Kidney (tissue), 14 donors: ENCODE data around the gene GIPC3. TPM values are rescaled to one million over a fixed set of nuclear protein-coding genes. Genes with fewer than 3 reads are reported as not detected.
A peak's percentile ranks its signal among the peaks of the same experiment; 100 is the strongest.
"Not testable (repeated sequence)": the region's sequence is repeated elsewhere in the genome, so short reads cannot be mapped to it uniquely, and the experiment has no call there.

Experiments used
- DNase-seq, 5 donors: peaks; one replicate each; pipeline ENCODE4 v3.0.0-alpha.2; 2013 to 2020
- FAIRE-seq: peaks from 2 replicates; lab custom pipeline; 2012; peaks lifted over from hg19 to GRCh38; lab: Jason Lieb, UNC
- H3K27ac ChIP-seq, 2 donors: one replicate each; pipeline ENCODE4 v1.7.0; 2013; ENCODE audit warnings: low read depth in 2 of 2, low read length in 2 of 2, inconsistent platforms in 1 of 2
- H3K27me3 ChIP-seq: one replicate; pipeline ENCODE4 v1.7.1; 2013; ENCODE audit warnings: low read length, inconsistent platforms; ENCODE audit not compliant: control insufficient read depth, insufficient read depth
- H3K36me3 ChIP-seq, 3 donors: one replicate each; pipeline versions ENCODE4 v1.7.0 to v1.7.1; 2013; ENCODE audit warnings: low read length in 3 of 3, control low read depth in 1 of 3, inconsistent platforms in 1 of 3; ENCODE audit not compliant: insufficient read depth in 3 of 3, control insufficient read depth in 2 of 3
- H3K4me1 ChIP-seq, 3 donors: one replicate each; pipeline versions ENCODE4 v1.7.0 to v1.7.1; 2013; ENCODE audit warnings: low read length in 3 of 3, inconsistent platforms in 1 of 3, low read depth in 1 of 3; ENCODE audit not compliant: control insufficient read depth in 2 of 3, insufficient read depth in 2 of 3
- H3K4me3 ChIP-seq, 3 donors: one replicate each; pipeline versions ENCODE4 v1.7.0 to v1.8.1; 2013; ENCODE audit warnings: low read length in 3 of 3, control low read depth in 1 of 3, inconsistent platforms in 1 of 3
- H3K9ac ChIP-seq, 3 donors: one replicate each; pipeline versions ENCODE4 v1.7.0 to v1.7.1; 2013; ENCODE audit warnings: low read length in 3 of 3, control low read depth in 1 of 3, inconsistent platforms in 1 of 3
- H3K9me3 ChIP-seq, 3 donors: one replicate each; pipeline versions ENCODE4 v1.7.0 to v1.7.1; 2013; ENCODE audit warnings: low read length in 3 of 3, control low read depth in 1 of 3, inconsistent platforms in 1 of 3; ENCODE audit not compliant: control insufficient read depth in 2 of 3, insufficient read depth in 1 of 3
- intact Hi-C: fragments of 100-400 bp; cut with DNase I; formaldehyde crosslinking; loops from one replicate; pipeline ENCODE4 v1.11.1; 2022
- polyA plus RNA-seq: library from polyadenylated mRNA; stranded (reverse); fragments of 350-450 nt; fragmentation: Illumina TruSeq; extraction: RNeasy Lipid Tissue Mini Kit (QIAGEN cat#74804); gene quantifications from one replicate; pipeline ENCODE4 v1.2.3, GENCODE V29; 2014; ENCODE audit warnings: low read depth, low replicate concordance; ENCODE audit not compliant: insufficient read depth
- total RNA-seq: library from RNA; stranded (reverse); fragmentation: NEBNext Ultra II Directional; extraction: Animal tissue kit (Norgen Biotek cat#: 25700); gene quantifications from one replicate; pipeline ENCODE4 v1.2.1, GENCODE V29; 2021
- TF ChIP-seq, protein P1 (sequence below): IDR thresholded peaks from 3 replicates; pipeline ENCODE4 v1.5.1; 2012; ENCODE audit warnings: mild to moderate bottlenecking, moderate library complexity, borderline replicate concordance; ENCODE audit not compliant: insufficient read depth; ENCODE audit errors: extremely low read depth
- donor health status: control.
- donor health status: control.
- donor health status: control.
- donor health status: control.
- donor health status: control.
- donor health status: DM: yes; HTN: yes; CAD: no.
- donor health status: Normal renal cell carcinoma (clear cell type).

The GIPC3 gene
- total and polyA plus RNA-seq, 2 donors from 2014 or later = 2.1 TPM

DNA sequence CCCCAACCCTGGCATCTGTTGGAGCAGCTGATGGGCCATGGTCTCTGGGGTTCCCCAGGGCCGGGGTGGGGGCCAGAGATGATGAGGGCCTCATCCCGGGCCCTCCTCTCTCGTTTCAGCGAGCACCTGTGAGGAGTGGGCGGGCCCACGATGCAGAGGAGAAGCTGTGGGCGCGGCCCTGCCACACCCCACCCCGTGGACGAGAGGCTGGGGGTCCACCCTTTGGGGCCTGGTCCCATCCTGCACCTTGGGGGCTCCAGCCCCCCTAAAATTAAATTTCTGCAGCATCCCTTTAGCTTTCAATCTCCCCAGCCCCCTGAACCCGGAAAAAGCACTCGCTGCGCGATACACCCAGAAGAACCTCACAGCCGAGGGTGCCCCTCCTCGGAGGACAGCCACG is 6.9 kb upstream of the GIPC3 start:
- Histone ChIP-seq H3K4me1 (no peaks in the 10 kb centered on the region), H3K9me3 (no peaks in the 10 kb centered on the region), H3K9ac (no peak overlapping the region), H3K27ac (no peak overlapping the region), H3K4me3 (no peak overlapping the region), H3K27me3 (no peaks in the 10 kb centered on the region), H3K36me3 (peaks cover 0 to 2% (median 0%) of the 10 kb centered on the region in 3 donors)
- DNase-seq (no peak), FAIRE-seq (no peak)
- TF ChIP-seq, protein P1, sequence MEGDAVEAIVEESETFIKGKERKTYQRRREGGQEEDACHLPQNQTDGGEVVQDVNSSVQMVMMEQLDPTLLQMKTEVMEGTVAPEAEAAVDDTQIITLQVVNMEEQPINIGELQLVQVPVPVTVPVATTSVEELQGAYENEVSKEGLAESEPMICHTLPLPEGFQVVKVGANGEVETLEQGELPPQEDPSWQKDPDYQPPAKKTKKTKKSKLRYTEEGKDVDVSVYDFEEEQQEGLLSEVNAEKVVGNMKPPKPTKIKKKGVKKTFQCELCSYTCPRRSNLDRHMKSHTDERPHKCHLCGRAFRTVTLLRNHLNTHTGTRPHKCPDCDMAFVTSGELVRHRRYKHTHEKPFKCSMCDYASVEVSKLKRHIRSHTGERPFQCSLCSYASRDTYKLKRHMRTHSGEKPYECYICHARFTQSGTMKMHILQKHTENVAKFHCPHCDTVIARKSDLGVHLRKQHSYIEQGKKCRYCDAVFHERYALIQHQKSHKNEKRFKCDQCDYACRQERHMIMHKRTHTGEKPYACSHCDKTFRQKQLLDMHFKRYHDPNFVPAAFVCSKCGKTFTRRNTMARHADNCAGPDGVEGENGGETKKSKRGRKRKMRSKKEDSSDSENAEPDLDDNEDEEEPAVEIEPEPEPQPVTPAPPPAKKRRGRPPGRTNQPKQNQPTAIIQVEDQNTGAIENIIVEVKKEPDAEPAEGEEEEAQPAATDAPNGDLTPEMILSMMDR = no peak
- intact Hi-C loops = no loop called here

- TF ChIP-seq, protein P1 = no peak
- no peaks in the 10 kb centered on the region for H3K4me1 ChIP-seq
- H3K27ac ChIP-seq = peak overlapping the region in 1 of 2 donors; percentile 28
These were observed 4.9 kb upstream of the GIPC3 start for GRCh38 chr19:3580156-3580934.

GRCh38 chr19:3581792-3582191 is 3.5 kb upstream of the GIPC3 start:
- intact Hi-C loops, FAIRE-seq: not testable (repeated sequence)

More at GRCh38 chr19:3580156-3580934, 4.9 kb upstream of the GIPC3 start:
- no peak overlapping the region for H3K4me3 ChIP-seq
- no peak overlapping the region for H3K9ac ChIP-seq
- no peaks in the 10 kb centered on the region for H3K27me3 ChIP-seq
- peaks cover 0 to 1% (median 0%) of the 10 kb centered on the region in 3 donors for H3K36me3 ChIP-seq
- FAIRE-seq (no peak), DNase-seq (no peak)
- no peaks in the 10 kb centered on the region for H3K9me3 ChIP-seq
- intact Hi-C loops = no loop called here

DNA sequence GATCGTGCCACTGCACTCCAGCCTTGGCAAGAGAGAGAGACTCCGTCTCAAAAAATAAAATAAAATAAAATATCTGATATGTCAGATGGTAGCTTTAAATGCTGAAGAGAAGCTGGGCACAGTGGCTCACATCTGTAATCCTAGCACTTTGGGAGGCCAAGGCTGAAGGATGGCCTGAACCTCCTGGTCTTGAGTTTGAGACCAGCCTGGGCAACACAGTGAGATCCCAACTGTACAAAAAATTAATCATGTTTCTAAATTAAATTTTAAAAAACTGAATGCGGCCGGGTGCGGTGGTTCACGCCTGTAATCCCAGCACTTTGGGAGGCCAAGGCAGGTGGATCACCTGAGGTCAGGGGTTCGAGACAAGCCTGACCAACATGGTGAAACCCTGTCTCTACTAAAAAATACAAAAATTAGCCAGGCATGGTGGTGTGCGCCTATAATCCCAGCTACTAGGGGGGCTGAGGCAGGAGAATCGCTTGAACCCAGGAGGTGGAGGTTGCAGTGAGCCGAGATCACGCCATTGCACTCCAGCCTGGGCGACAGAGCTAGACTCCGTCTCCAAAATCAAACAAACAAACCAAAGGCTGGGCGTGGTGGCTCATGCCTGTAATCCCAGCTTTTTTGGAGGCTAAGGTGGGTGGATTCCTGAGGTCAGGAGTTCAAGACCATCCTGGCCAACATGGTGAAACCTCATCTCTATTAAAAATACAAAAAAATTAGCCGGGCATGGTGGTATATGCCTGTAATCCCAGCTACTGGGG is 1.1 kb upstream of the GIPC3 start:
- H3K9me3 ChIP-seq, H3K4me3 ChIP-seq, H3K9ac ChIP-seq, FAIRE-seq, H3K27me3 ChIP-seq, H3K36me3 ChIP-seq, H3K4me1 ChIP-seq, intact Hi-C loops, DNase-seq, H3K27ac ChIP-seq: not testable (repeated sequence)

More at GRCh38 chr19:3581792-3582191, 3.5 kb upstream of the GIPC3 start:
- not testable (repeated sequence) for H3K9me3 ChIP-seq, H3K9ac ChIP-seq, H3K4me1 ChIP-seq, DNase-seq, H3K36me3 ChIP-seq, H3K4me3 ChIP-seq, H3K27ac ChIP-seq, H3K27me3 ChIP-seq
